IMR-90 (cell line): Measurements from ENCODE around the gene SEPHS2. TPM values are rescaled to one million over a fixed set of nuclear protein-coding genes. Genes with fewer than 3 reads are reported as not detected.

Experiments used
- ATAC-seq: fragments of 200-7000 bp; cut with Tn5 transposase; 2 replicates; pipeline ENCODE4 v1.9.1; 2020; ENCODE audit warnings: low read depth, mild to moderate bottlenecking, moderate library complexity
- BruUV-seq: library from RNA; stranded (reverse); fragments of 400-500 nt; replicated peaks from 2 replicates; lab custom pipeline; 2021; lab: Mats Ljungman, UMichigan
- CTCF ChIA-PET: fragments of 300-600 bp; formaldehyde crosslinking; extraction: SDS; loops from one replicate; lab custom pipeline; 2021; ENCODE audit warnings: antibody characterized with exemption; lab: Yijun Ruan, JAX
- POLR2A ChIA-PET: fragments of 300-600 bp; sonication (Branson Sonifier 250); formaldehyde crosslinking; loops from one replicate; lab custom pipeline; 2022; ENCODE audit warnings: antibody characterized with exemption; ENCODE audit not compliant: unreplicated experiment; lab: Charles Lee
- DNase-seq: peaks from one replicate; pipeline ENCODE4 v3.0.0; 2013
- H2AFZ ChIP-seq: replicated peaks from 2 replicates; pipeline ENCODE3; 2013; ENCODE audit warnings: low read length, mild to moderate bottlenecking; ENCODE audit not compliant: poor library complexity
- H2AK5ac ChIP-seq: 2 replicates; pipeline ENCODE4 v1.6.1; 2013; ENCODE audit warnings: low read depth, low read length, inconsistent platforms
- H2AK9ac ChIP-seq: replicated peaks from 2 replicates; pipeline ENCODE3; 2013; ENCODE audit warnings: mild to moderate bottlenecking, low read depth, low read length, moderate library complexity; ENCODE audit not compliant: poor library complexity
- H2BK120ac ChIP-seq: 2 replicates; pipeline ENCODE4 v1.6.1; 2013; ENCODE audit warnings: low read depth, low read length, inconsistent platforms
- H2BK15ac ChIP-seq: 3 replicates; pipeline ENCODE4 v1.6.1; 2013; ENCODE audit warnings: low read depth, low read length, inconsistent platforms
- H2BK20ac ChIP-seq: 2 replicates; pipeline ENCODE4 v1.6.1; 2013; ENCODE audit warnings: low read depth, mild to moderate bottlenecking, inconsistent platforms, low read length, moderate library complexity
- H2BK5ac ChIP-seq: 2 replicates; pipeline ENCODE4 v1.6.1; 2013; ENCODE audit warnings: mild to moderate bottlenecking, low read depth, low read length, inconsistent platforms; ENCODE audit not compliant: poor library complexity, severe bottlenecking
- H3K14ac ChIP-seq: replicated peaks from 2 replicates; pipeline ENCODE4 v1.6.1; 2013; ENCODE audit warnings: low read depth, low read length, inconsistent platforms
- H3K18ac ChIP-seq: 2 replicates; pipeline ENCODE4 v1.6.1; 2013; ENCODE audit warnings: low read depth, low read length, control low read depth
- H3K23ac ChIP-seq: 2 replicates; pipeline ENCODE4 v1.6.1; 2013; ENCODE audit warnings: low read depth, low read length, inconsistent platforms
- H3K27ac ChIP-seq: 2 replicates; pipeline ENCODE4 v1.5.1; 2013; ENCODE audit warnings: mild to moderate bottlenecking, control low read depth, low read length; ENCODE audit not compliant: insufficient read depth
- H3K27me3 ChIP-seq: 2 replicates; pipeline ENCODE4 v1.6.1; 2013; ENCODE audit warnings: low read length; ENCODE audit not compliant: control insufficient read depth, insufficient read depth
- H3K36me3 ChIP-seq: 2 replicates; pipeline ENCODE4 v1.6.1; 2013; ENCODE audit warnings: low read length, mixed read lengths; ENCODE audit not compliant: control insufficient read depth, insufficient read depth
- H3K4ac ChIP-seq: 2 replicates; pipeline ENCODE4 v1.6.1; 2013; ENCODE audit warnings: low read depth, low read length, inconsistent platforms
- H3K4me1 ChIP-seq: 2 replicates; pipeline ENCODE4 v1.6.1; 2013; ENCODE audit warnings: low read length, mixed read lengths; ENCODE audit not compliant: control insufficient read depth, insufficient read depth
- H3K4me2 ChIP-seq: 2 replicates; pipeline ENCODE4 v1.6.1; 2013; ENCODE audit warnings: low read depth, mild to moderate bottlenecking, control low read depth, low read length, moderate library complexity
- H3K4me3 ChIP-seq: 2 replicates; pipeline ENCODE4 v1.5.1; 2013; ENCODE audit warnings: low read depth, mild to moderate bottlenecking, control low read depth, low read length, moderate library complexity; ENCODE audit not compliant: insufficient read depth
- H3K56ac ChIP-seq: 2 replicates; pipeline ENCODE4 v1.6.1; 2013; ENCODE audit warnings: low read length, inconsistent platforms; ENCODE audit not compliant: insufficient read depth; ENCODE audit errors: extremely low read depth
- H3K79me1 ChIP-seq, 2 experiments: 2 replicates each; pipeline ENCODE4 v1.6.1; 2013; ENCODE audit warnings: low read length in 2 of 2, inconsistent platforms in 1 of 2, low read depth in 1 of 2
- H3K9ac ChIP-seq: 2 replicates; pipeline ENCODE4 v1.6.1; 2013; ENCODE audit warnings: low read depth, low read length, control low read depth
- H3K9me1 ChIP-seq: 2 replicates; pipeline ENCODE4 v1.6.1; 2013; ENCODE audit warnings: low read length, inconsistent platforms; ENCODE audit not compliant: insufficient read depth
- H3K9me3 ChIP-seq: 2 replicates; pipeline ENCODE4 v1.6.1; 2013; ENCODE audit warnings: low read length; ENCODE audit not compliant: control insufficient read depth, insufficient read depth
- H4K20me1 ChIP-seq: 2 replicates; pipeline ENCODE4 v1.6.1; 2013; ENCODE audit warnings: low read length, inconsistent platforms; ENCODE audit not compliant: insufficient read depth
- H4K5ac ChIP-seq: 2 replicates; pipeline ENCODE4 v1.6.1; 2013; ENCODE audit warnings: mild to moderate bottlenecking, low read depth, low read length, control low read depth
- H4K8ac ChIP-seq, 2 experiments: 2 replicates each; pipeline ENCODE4 v1.6.1; 2013; ENCODE audit warnings: low read depth in 2 of 2, low read length in 2 of 2, control low read depth in 1 of 2, inconsistent platforms in 1 of 2
- H4K91ac ChIP-seq: 2 replicates; pipeline ENCODE4 v1.6.1; 2013; ENCODE audit warnings: low read depth, low read length, inconsistent platforms; ENCODE audit not compliant: insufficient read depth
- CTCF ChIP-seq: conservative IDR thresholded peaks from 2 replicates; pipeline ENCODE4 v1.5.1; 2012; ENCODE audit warnings: mild to moderate bottlenecking, low read depth, low read length, improper control_type of control experiment
- MAFK ChIP-seq: IDR thresholded peaks from 2 replicates; pipeline ENCODE4 v1.6.1; 2012; ENCODE audit warnings: low read depth, low read length, improper control_type of control experiment
- NFE2L2 ChIP-seq: fragments of 150-350 bp; IDR thresholded peaks from 2 replicates; pipeline ENCODE4 v1.6.1; 2016; ENCODE audit warnings: low read depth, mild to moderate bottlenecking, low read length
- POLR2A ChIP-seq: IDR thresholded peaks from 2 replicates; pipeline ENCODE4 v1.6.1; 2012; ENCODE audit warnings: mild to moderate bottlenecking, low read depth, low read length
- RAD21 ChIP-seq: IDR thresholded peaks from 2 replicates; pipeline ENCODE4 v1.6.1; 2012; ENCODE audit warnings: low read length, improper control_type of control experiment
- RFX5 ChIP-seq: IDR thresholded peaks from 2 replicates; pipeline ENCODE4 v1.8.0; 2012; ENCODE audit warnings: low read depth, mild to moderate bottlenecking, low read length, moderate library complexity
- WGBS, 2 experiments: methylation state at CpG; one replicate each; pipeline versions ENCODE4 v1.1.5 to v1.1.7; 2013; ENCODE audit warnings: missing lambda C conversion rate in 2 of 2; ENCODE audit not compliant: insufficient read length in 1 of 2; ENCODE audit errors: extremely low coverage in 2 of 2; 5-methylcytosine and 5-hydroxymethylcytosine counted together
- dilution Hi-C: fragments of 300-500 bp; cut with HindIII; formaldehyde crosslinking; loops from one replicate; pipeline ENCODE4 v1.14.3; 2018; ENCODE audit warnings: low sequenced_read_pairs; ENCODE audit not compliant: unreplicated experiment
- in situ Hi-C: fragments of 300-500 bp; cut with MboI; formaldehyde crosslinking; loops from 3 replicates; pipeline ENCODE4 v1.14.3; 2019; ENCODE audit warnings: low sequenced_read_pairs, inconsistent platforms, mixed read lengths
- intact Hi-C: fragments of 100-400 bp; cut with micrococcal nuclease; formaldehyde crosslinking; loops from 2 replicates; pipeline ENCODE4 v1.10.0; 2022
- polyA plus RNA-seq, 3 experiments: library from polyadenylated mRNA; depleted of rRNA; stranded (reverse); fragments of >200 nt; gene quantifications; 2 replicates each; pipeline ENCODE4 v1.2.3, GENCODE V29; 2012; ENCODE audit warnings: low replicate concordance in 1 of 3
- total RNA-seq: library from RNA; depleted of rRNA; stranded (reverse); fragments of >200 nt; gene quantifications from 2 replicates; pipeline ENCODE4 v1.2.3, GENCODE V29; 2012

SEPHS2 gene
- total and polyA plus RNA-seq, 2 of the 4 experiments (the other 2 are of a cell fraction) = 10.4 to 31.4 TPM

- dilution Hi-C loops = no loop called here
- no peak overlapping the region for H4K8ac ChIP-seq
- DNase-seq (no peak), ATAC-seq (no peak)
- no peak overlapping the region for H3K9ac ChIP-seq
- no peak overlapping the region for H2AK9ac ChIP-seq
- ChIA-PET CTCF (no interaction called here), POLR2A (no interaction called here)
- H3K9me3 ChIP-seq = no peaks in the 10 kb centered on the region
- in situ Hi-C loops = no loop called here
- intact Hi-C loops = no loop called here
- H2BK120ac ChIP-seq = no peak overlapping the region
- H3K79me1 ChIP-seq = no peaks in the 10 kb centered on the region
- peaks cover 3% of the 10 kb centered on the region; the same call in 1 of the 2 replicates for H3K4me1 ChIP-seq
- no peak overlapping the region for H2AFZ ChIP-seq
- no peak overlapping the region for H2BK5ac ChIP-seq
- H3K4ac ChIP-seq = no peak overlapping the region
- H3K18ac ChIP-seq = no peak overlapping the region
- TF ChIP-seq RAD21 = no peak
- TF ChIP-seq NFE2L2 = no peak
- no peak for TF ChIP-seq POLR2A
- no peak for TF ChIP-seq RFX5
- TF ChIP-seq CTCF = no peak
- TF ChIP-seq MAFK = no peak
- H3K27ac ChIP-seq = no peak overlapping the region
- no peak overlapping the region for H4K5ac ChIP-seq
- H3K9me1 ChIP-seq = peaks cover 3% of the 10 kb centered on the region; the same call in 1 of the 2 replicates
- peaks cover 9% of the 10 kb centered on the region for H3K27me3 ChIP-seq
- no peak overlapping the region for H3K14ac ChIP-seq
- H3K56ac ChIP-seq = no peak overlapping the region
- WGBS, 2 experiments = 55% methylated on average over 5 of the region's 12 CpGs; no CpG with 5 or more reads in 1 of the 2 experiments
- H2AK5ac ChIP-seq = no peak overlapping the region
- no peak overlapping the region for H3K23ac ChIP-seq
- no peaks in the 10 kb centered on the region for H3K36me3 ChIP-seq
- H2BK20ac ChIP-seq = no peak overlapping the region
- no peaks in the 10 kb centered on the region for H4K20me1 ChIP-seq
- H3K4me3 ChIP-seq = no peak overlapping the region
- BruUV-seq = no TSS peak
- no peak overlapping the region for H3K4me2 ChIP-seq
- H2BK15ac ChIP-seq = no peak overlapping the region
- H4K91ac ChIP-seq = no peak overlapping the region
Observed at GRCh38 chr16:30494709-30495108, 49.0 kb upstream of the SEPHS2 start.
